GM19240 (cell line): Measurements from ENCODE around the gene RNF111.
"Not testable (repeated sequence)": the region's sequence is repeated elsewhere in the genome, so short reads cannot be mapped to it uniquely, and the experiment has no call there.

Source experiments
- DNase-seq: peaks from one replicate; pipeline ENCODE4 v3.0.0; 2011; ENCODE audit warnings: low spot score; ENCODE audit not compliant: insufficient read length

The RNF111 gene

GRCh38 chr15:59053482-59053881 is 66.0 kb downstream of the RNF111 start:
- DNase-seq: no peak

- no peak for DNase-seq
Measured at GRCh38 chr15:59059076-59059597, 71.7 kb downstream of the RNF111 start.

- DNase-seq: no peak
Measured at GRCh38 chr15:59060348-59060747, 72.9 kb downstream of the RNF111 start.

GRCh38 chr15:59063042-59063441 is 75.6 kb downstream of the RNF111 start:
- DNase-seq: no peak

GRCh38 chr15:59069430-59069829 is 82.0 kb downstream of the RNF111 start:
- DNase-seq: no peak

GRCh38 chr15:59074607-59075006 is 87.1 kb downstream of the RNF111 start:
- no peak for DNase-seq

- DNase-seq: no peak
Measured at GRCh38 chr15:59087731-59088130, 100.3 kb downstream of the RNF111 start.

GRCh38 chr15:59094077-59094476 is 106.6 kb downstream of the RNF111 start:
- DNase-seq: no peak

- DNase-seq: no peak
Measured at GRCh38 chr15:59096429-59096828, 109.0 kb downstream of the RNF111 start.

- DNase-seq: no peak
Measured at GRCh38 chr15:59099162-59099685, 111.8 kb downstream of the RNF111 start.

- DNase-seq: no peak
Measured at GRCh38 chr15:59104602-59104911, 117.1 kb downstream of the RNF111 start.

- DNase-seq: peak; percentile 88
Measured at GRCh38 chr15:59104912-59105732, 117.7 kb downstream of the RNF111 start, which contains the start of gene CCNB2. CCNB2 (plus strand) TSS chr15:59105146; CDS start chr15:59105269, 123 bp downstream.

- no peak for DNase-seq
Measured at GRCh38 chr15:59105854-59106253, 118.4 kb downstream of the RNF111 start.

GRCh38 chr15:59111251-59111650 is 123.8 kb downstream of the RNF111 start:
- no peak for DNase-seq

GRCh38 chr15:59115047-59115446 is 127.6 kb downstream of the RNF111 start:
- DNase-seq: no peak

- DNase-seq: no peak
Measured at GRCh38 chr15:59116141-59116540, 128.7 kb downstream of the RNF111 start.

GRCh38 chr15:59116771-59117170 is 129.3 kb downstream of the RNF111 start:
- no peak for DNase-seq

- DNase-seq: no peak
Measured at GRCh38 chr15:59119625-59120024, 132.2 kb downstream of the RNF111 start.

- no peak for DNase-seq
Measured at GRCh38 chr15:59120937-59121336, 133.5 kb downstream of the RNF111 start.

- DNase-seq: no peak
Measured at GRCh38 chr15:59124261-59124660, 136.8 kb downstream of the RNF111 start.

GRCh38 chr15:59125683-59126082 is 138.2 kb downstream of the RNF111 start:
- DNase-seq: not testable (repeated sequence)

- DNase-seq: not testable (repeated sequence)
Measured at GRCh38 chr15:59127255-59127654, 139.8 kb downstream of the RNF111 start.

- no peak for DNase-seq
Measured at GRCh38 chr15:59131456-59131855, 144.0 kb downstream of the RNF111 start.
